Measurements from ENCODE around the gene DUT. TPM values are rescaled to one million over a fixed set of nuclear protein-coding genes. Genes with fewer than 3 reads are reported as not detected.
"Not testable (repeated sequence)": the region's sequence is repeated elsewhere in the genome, so short reads cannot be mapped to it uniquely, and the experiment has no call there.

DUT gene
- total RNA-seq, 2 experiments from 2014 or later = 137 to 329 TPM

DNA sequence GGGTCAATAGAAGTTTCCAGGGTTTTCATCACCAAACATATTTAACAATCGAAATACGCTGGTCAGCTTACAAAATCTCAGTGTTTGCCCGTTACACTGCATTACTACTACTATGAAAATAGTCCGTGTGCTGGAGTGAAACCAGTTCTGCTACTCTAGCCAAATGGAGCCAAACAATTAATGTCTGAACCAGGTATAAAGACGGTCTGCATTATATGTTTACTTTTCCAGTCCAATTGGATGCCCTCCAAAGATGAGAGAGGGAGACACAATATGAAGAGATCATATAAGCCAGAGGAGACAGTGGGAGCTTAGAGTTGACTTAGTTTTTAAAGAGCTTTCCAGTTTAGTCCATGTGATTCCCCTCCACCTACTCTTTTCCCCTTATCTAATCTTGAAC lies 6.3 kb upstream of the DUT start:
- H3K79me2 ChIP-seq (ENCODE audit: insufficient read depth, low read depth, low read length) = peaks cover 28% of the 10 kb centered on the region
- no peak overlapping the region for H2AFZ ChIP-seq (ENCODE audit: low read length)
- BruUV-seq (replicated peaks) = no TSS peak
- TF ChIP-seq, protein P1, sequence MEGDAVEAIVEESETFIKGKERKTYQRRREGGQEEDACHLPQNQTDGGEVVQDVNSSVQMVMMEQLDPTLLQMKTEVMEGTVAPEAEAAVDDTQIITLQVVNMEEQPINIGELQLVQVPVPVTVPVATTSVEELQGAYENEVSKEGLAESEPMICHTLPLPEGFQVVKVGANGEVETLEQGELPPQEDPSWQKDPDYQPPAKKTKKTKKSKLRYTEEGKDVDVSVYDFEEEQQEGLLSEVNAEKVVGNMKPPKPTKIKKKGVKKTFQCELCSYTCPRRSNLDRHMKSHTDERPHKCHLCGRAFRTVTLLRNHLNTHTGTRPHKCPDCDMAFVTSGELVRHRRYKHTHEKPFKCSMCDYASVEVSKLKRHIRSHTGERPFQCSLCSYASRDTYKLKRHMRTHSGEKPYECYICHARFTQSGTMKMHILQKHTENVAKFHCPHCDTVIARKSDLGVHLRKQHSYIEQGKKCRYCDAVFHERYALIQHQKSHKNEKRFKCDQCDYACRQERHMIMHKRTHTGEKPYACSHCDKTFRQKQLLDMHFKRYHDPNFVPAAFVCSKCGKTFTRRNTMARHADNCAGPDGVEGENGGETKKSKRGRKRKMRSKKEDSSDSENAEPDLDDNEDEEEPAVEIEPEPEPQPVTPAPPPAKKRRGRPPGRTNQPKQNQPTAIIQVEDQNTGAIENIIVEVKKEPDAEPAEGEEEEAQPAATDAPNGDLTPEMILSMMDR (conservative IDR thresholded peaks at IDR 0.05; ENCODE audit: low read length) = no peak
- no peak for TF ChIP-seq EZH2phosphoT487 (IDR thresholded peaks at IDR 0.05; ENCODE audit: borderline replicate concordance, low read depth, low read length)
- peaks cover 23% of the 10 kb centered on the region for H3K36me3 ChIP-seq (ENCODE audit: insufficient read depth, low read length)
- CTCF ChIA-PET (ENCODE audit: unreplicated experiment) = no interaction called here
- H3K4me2 ChIP-seq (ENCODE audit: low read length) = no peak overlapping the region
- intact Hi-C loops (cut with micrococcal nuclease; ENCODE audit: unreplicated experiment) = no loop called here
- H3K4me3 ChIP-seq (ENCODE audit: low read depth, low read length, poor library complexity, severe bottlenecking) = no peak overlapping the region
- no peak overlapping the region for H3K27ac ChIP-seq (ENCODE audit: low read depth, low read length, poor library complexity, severe bottlenecking)
- H3K4me1 ChIP-seq (ENCODE audit: insufficient read depth, low read length, poor library complexity, severe bottlenecking) = peaks cover 35% of the 10 kb centered on the region
- H3K9me2 ChIP-seq (ENCODE audit: insufficient read depth, low read length) = no peaks in the 10 kb centered on the region
- H4K20me1 ChIP-seq (ENCODE audit: insufficient read depth, low read length) = peaks cover 10% of the 10 kb centered on the region; the same call in 1 of the 2 replicates
- H3K9me3 ChIP-seq (ENCODE audit: low read length) = no peaks in the 10 kb centered on the region
- no peak for DNase-seq (ENCODE audit: low spot score)
- POLR2A ChIA-PET = interaction anchor here (2.7 kb wide), 1 partner anchor 10 kb away, joined by 7 read pairs; no protein-coding TSS in a partner anchor

DNA sequence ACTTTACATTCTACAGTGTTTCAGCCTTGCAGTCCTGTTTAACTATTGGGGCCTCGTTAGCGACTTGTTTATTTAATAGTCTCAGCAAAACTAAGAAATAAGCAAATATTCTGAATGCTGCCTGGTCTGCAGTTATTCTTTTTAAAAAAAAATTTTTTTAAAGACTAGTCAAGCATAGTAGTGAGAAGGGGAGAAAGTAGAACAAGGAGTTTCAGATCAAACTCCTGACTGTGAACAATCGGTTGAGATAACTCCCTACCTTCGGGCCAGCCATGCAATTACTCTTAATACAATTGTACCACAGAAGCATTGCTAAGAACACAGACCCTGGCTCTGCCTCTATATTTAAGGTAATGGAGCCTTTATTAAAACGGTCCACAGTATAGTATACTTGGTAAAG lies 5.8 kb upstream of the DUT start:
- peaks cover 14% of the 10 kb centered on the region; the same call in 1 of the 2 replicates for H4K20me1 ChIP-seq (ENCODE audit: insufficient read depth, low read length)
- no peak overlapping the region for H3K4me3 ChIP-seq (ENCODE audit: low read depth, low read length, poor library complexity, severe bottlenecking)
- no peaks in the 10 kb centered on the region for H3K9me2 ChIP-seq (ENCODE audit: insufficient read depth, low read length)
- no peak for TF ChIP-seq EZH2phosphoT487 (IDR thresholded peaks at IDR 0.05; ENCODE audit: borderline replicate concordance, low read depth, low read length)
- TF ChIP-seq, protein P1 (conservative IDR thresholded peaks at IDR 0.05; ENCODE audit: low read length) = no peak
- H3K4me2 ChIP-seq (ENCODE audit: low read length) = no peak overlapping the region
- peaks cover 25% of the 10 kb centered on the region for H3K36me3 ChIP-seq (ENCODE audit: insufficient read depth, low read length)
- POLR2A ChIA-PET = interaction anchor here (2.7 kb wide), 1 partner anchor 10 kb away, joined by 7 read pairs; no protein-coding TSS in a partner anchor
- DNase-seq (ENCODE audit: low spot score) = no peak
- no peaks in the 10 kb centered on the region for H3K9me3 ChIP-seq (ENCODE audit: low read length)
- H2AFZ ChIP-seq (ENCODE audit: low read length) = no peak overlapping the region
- H3K79me2 ChIP-seq (ENCODE audit: insufficient read depth, low read depth, low read length) = peaks cover 32% of the 10 kb centered on the region
- CTCF ChIA-PET (ENCODE audit: unreplicated experiment) = no interaction called here
- H3K27ac ChIP-seq (ENCODE audit: low read depth, low read length, poor library complexity, severe bottlenecking) = no peak overlapping the region
- peaks cover 38% of the 10 kb centered on the region for H3K4me1 ChIP-seq (ENCODE audit: insufficient read depth, low read length, poor library complexity, severe bottlenecking)
- BruUV-seq (replicated peaks) = no TSS peak
- intact Hi-C loops (cut with micrococcal nuclease; ENCODE audit: unreplicated experiment) = no loop called here

DNA sequence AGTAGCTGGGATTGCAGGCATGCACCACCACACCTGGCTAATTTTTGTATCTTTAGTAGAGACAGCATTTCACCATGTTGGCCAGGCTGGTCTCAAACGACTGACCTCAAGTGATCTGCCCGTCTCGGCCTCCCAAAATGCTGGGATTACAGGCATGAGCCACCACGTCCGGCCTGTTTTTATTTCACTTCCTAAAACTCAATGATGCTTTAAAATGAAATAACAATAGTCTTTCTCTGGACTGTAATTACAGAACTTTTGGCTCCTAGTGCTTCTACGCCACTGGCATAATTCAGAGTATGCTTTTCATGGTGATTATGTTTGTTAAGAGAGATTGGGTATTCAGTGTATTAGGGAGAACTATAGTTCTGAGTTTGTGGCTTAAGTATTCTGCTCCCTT lies 5.0 kb upstream of the DUT start:
- BruUV-seq (replicated peaks); H2AFZ ChIP-seq (ENCODE audit: low read length); H3K4me3 ChIP-seq (ENCODE audit: low read depth, low read length, poor library complexity, severe bottlenecking); intact Hi-C loops (cut with micrococcal nuclease; ENCODE audit: unreplicated experiment); H3K9me3 ChIP-seq (ENCODE audit: low read length); CTCF ChIA-PET (ENCODE audit: unreplicated experiment); H3K27ac ChIP-seq (ENCODE audit: low read depth, low read length, poor library complexity, severe bottlenecking); H3K9me2 ChIP-seq (ENCODE audit: insufficient read depth, low read length): not testable (repeated sequence)
- peaks cover 16% of the 10 kb centered on the region; the same call in 1 of the 2 replicates for H4K20me1 ChIP-seq (ENCODE audit: insufficient read depth, low read length)
- peaks cover 38% of the 10 kb centered on the region for H3K4me1 ChIP-seq (ENCODE audit: insufficient read depth, low read length, poor library complexity, severe bottlenecking)
- H3K36me3 ChIP-seq (ENCODE audit: insufficient read depth, low read length) = peaks cover 25% of the 10 kb centered on the region
- peak overlapping the region; percentile 15 for H3K4me2 ChIP-seq (ENCODE audit: low read length)
- POLR2A ChIA-PET = interaction anchor here (2.7 kb wide), 1 partner anchor 9 kb away, joined by 7 read pairs; no protein-coding TSS in a partner anchor
- peak; percentile 20 for DNase-seq (ENCODE audit: low spot score)
- peaks cover 38% of the 10 kb centered on the region for H3K79me2 ChIP-seq (ENCODE audit: insufficient read depth, low read depth, low read length)
